Heart right ventricle (tissue), 16 donors: ENCODE measurements around the gene EBPL. TPM values are rescaled to one million over a fixed set of nuclear protein-coding genes. Genes with fewer than 3 reads are reported as not detected.

Experiments
- ATAC-seq, 8 donors: fragments of 200-7000 bp; cut with Tn5 transposase; one replicate each; pipeline ENCODE4 v1.9.1; 2020; ENCODE audit warnings: mild to moderate bottlenecking in 8 of 8, moderate library complexity in 8 of 8, moderate number of reproducible peaks in 1 of 8
- DNase-seq, 2 donors: peaks; one replicate each; pipeline ENCODE4 v3.0.0-alpha.2; 2020
- H3K27ac ChIP-seq, 10 donors: fragments of 200-600 bp; sonication (generic) in 2 of 10; one replicate each; pipeline versions ENCODE4 v1.5.0 to v1.8.0; 2020 to 2022; ENCODE audit warnings: mild to moderate bottlenecking in 3 of 10
- H3K27me3 ChIP-seq, 7 donors: fragments of 200-600 bp; one replicate each; pipeline ENCODE4 v1.8.0; 2021 to 2022; ENCODE audit warnings: mild to moderate bottlenecking in 2 of 7
- H3K36me3 ChIP-seq, 9 donors: fragments of 200-600 bp; sonication (generic) in 1 of 9; one replicate each; pipeline versions ENCODE4 v1.5.0 to v1.8.0; 2020 to 2022; ENCODE audit warnings: mild to moderate bottlenecking in 2 of 9
- H3K4me1 ChIP-seq, 9 donors: fragments of 200-600 bp; sonication (generic) in 1 of 9; one replicate each; pipeline versions ENCODE4 v1.5.0 to v1.8.0; 2020 to 2022; ENCODE audit warnings: mild to moderate bottlenecking in 4 of 9
- H3K4me3 ChIP-seq, 10 donors: fragments of 200-600 bp; sonication (generic) in 2 of 10; one replicate each; pipeline versions ENCODE4 v1.5.0 to v1.8.0; 2020 to 2022; ENCODE audit warnings: mild to moderate bottlenecking in 7 of 10, moderate library complexity in 2 of 10
- H3K9me3 ChIP-seq, 11 donors: fragments of 200-600 bp in 10 of 11; sonication (generic) in 2 of 11; one replicate each; pipeline versions ENCODE4 v1.5.0 to v1.8.0; 2013 to 2022; ENCODE audit warnings: mild to moderate bottlenecking in 2 of 11, control low read depth in 1 of 11, moderate library complexity in 1 of 11
- CTCF ChIP-seq, 9 donors: fragments of 200-600 bp; sonication (generic) in 2 of 9; IDR thresholded peaks; one replicate each; pipeline versions ENCODE4 v1.5.0 to v1.8.0; 2021 to 2022; ENCODE audit warnings: antibody characterized with exemption in 9 of 9, mild to moderate bottlenecking in 5 of 9, moderate library complexity in 1 of 9
- WGBS, 2 donors: extraction: QIAGEN DNeasy Blood & Tissue Kit; methylation state at CpG; one replicate each; pipeline ENCODE4 v1.1.7; 2013; ENCODE audit warnings: inconsistent platforms in 1 of 2; 5-methylcytosine and 5-hydroxymethylcytosine counted together
- intact Hi-C, 10 donors: fragments of 100-400 bp; cut with DNase I; formaldehyde crosslinking; loops; one replicate each; pipeline versions ENCODE4 v1.11.1 to v1.14.2; 2022
- polyA plus RNA-seq, 2 donors: library from polyadenylated mRNA; stranded (reverse); fragments of 200-250 nt; gene quantifications; one replicate each; pipeline ENCODE4 v1.2.3, GENCODE V29; 2013
- total RNA-seq, 10 donors: library from RNA; stranded (reverse); fragmentation: NEBNext Ultra II Directional in 3 of 10; extraction: Animal tissue kit (Norgen Biotek cat#: 25700) in 3 of 10; gene quantifications; one replicate each; pipeline versions ENCODE4 v1.2.1 to v1.2.4, GENCODE V29; 2021 to 2023
- donor health status: Arrhythmogenic right ventricular cardiomyopathy.
- donor health status: ischemic (EF 13 %, LVEDD 7.1; RV severe dilation, severe dysfunction).
- donor health status: healthy with polysubstance abuse.
- donor health status: DM: no; HTN: yes; CAD: no.
- donor health status: DM: no; HTN: no; CAD: no.
- donor health status: ischemic (EF 25% LVEDD 6.9; RV normal size, moderate dysfunction).
- donor health status: ischemic (EF 25% LVEDD 5.7; RV mildly dilated, moderate dysfunction).
- donor health status: healthy.
- donor health status: DM: yes; HTN: yes; CAD: no.
- donor health status: Ischemic cardiomyopathy.
- donor health status: ischemic (EF 35%, LVEDD 5.7; RV mildly dilated, moderate dysfunction).
- donor health status: nonischemic (EF 11% LVEDD 7.7; RV severe dilation, severe dysfunction).
- donor health status: DM: yes; HTN: yes; CAD: no.
- donor health status: PGD.
- donor health status: ischemic (EF 29% LVEDD 5.4; RV normal size, mild dysfunction).
- donor health status: nonischemic (EF 23%, LVEDD 6.1; RV moderate dilation, normal function).

Gene EBPL
- total and polyA plus RNA-seq, 12 donors, result 3.4 to 12.1 (median 6.1) TPM

- H3K9me3 ChIP-seq, result no peaks in the 10 kb centered on the region
- 82 to 88% methylated on average over 4 of the region's 4 CpGs for WGBS, 2 donors
- ATAC-seq (no peak), DNase-seq (no peak)
- TF ChIP-seq CTCF (IDR thresholded peaks at IDR 0.05), result no peak
- no peak overlapping the region for H3K4me3 ChIP-seq
- H3K36me3 ChIP-seq, result peaks cover 0 to 18% (median 0%) of the 10 kb centered on the region in 9 donors
- H3K4me1 ChIP-seq, result no peaks in the 10 kb centered on the region
- intact Hi-C loops, result loop anchor here in 1 of 10 donors (10.0 kb wide), 1 partner anchor 103 kb away; no protein-coding TSS in a partner anchor
- no peak overlapping the region for H3K27ac ChIP-seq
- H3K27me3 ChIP-seq, result no peaks in the 10 kb centered on the region
Observed at GRCh38 chr13:49681842-49682435, 9.3 kb downstream of the EBPL start.

- DNase-seq (no peak), ATAC-seq (no peak)
- intact Hi-C loops, result loop anchor here in 1 of 10 donors (10.0 kb wide), 1 partner anchor 166 kb away; no protein-coding TSS in a partner anchor
- WGBS, 2 donors, result 81 to 82% methylated on average over 3 of the region's 3 CpGs
- Histone ChIP-seq H3K27me3 (no peaks in the 10 kb centered on the region), H3K27ac (no peak overlapping the region), H3K4me3 (no peak overlapping the region), H3K4me1 (no peaks in the 10 kb centered on the region), H3K36me3 (peaks cover 0 to 1% (median 0%) of the 10 kb centered on the region in 9 donors), H3K9me3 (no peaks in the 10 kb centered on the region)
- peak in 2 of 9 donors; percentile 9 for TF ChIP-seq CTCF (IDR thresholded peaks at IDR 0.05)
Observed at GRCh38 chr13:49679246-49679645, 12.0 kb downstream of the EBPL start.

- intact Hi-C loops, result loop anchor here in 1 of 10 donors (10.0 kb wide), 1 partner anchor 166 kb away; no protein-coding TSS in a partner anchor
- TF ChIP-seq CTCF (IDR thresholded peaks at IDR 0.05), result no peak
- DNase-seq (no peak), ATAC-seq (peak in 1 of 8 donors; percentile 13)
- Histone ChIP-seq H3K27me3 (no peaks in the 10 kb centered on the region), H3K36me3 (no peaks in the 10 kb centered on the region), H3K4me3 (no peak overlapping the region), H3K4me1 (no peaks in the 10 kb centered on the region), H3K9me3 (no peaks in the 10 kb centered on the region), H3K27ac (no peak overlapping the region)
- 96 to 97% methylated on average over 48 of the region's 48 CpGs for WGBS, 2 donors
Observed at GRCh38 chr13:49678191-49678914, 12.9 kb downstream of the EBPL start.

- intact Hi-C loops, result loop anchor here in 1 of 10 donors (10.0 kb wide), 1 partner anchor 168 kb away; no protein-coding TSS in a partner anchor
- 97 to 98% methylated on average over 6 of the region's 6 CpGs for WGBS, 2 donors
- TF ChIP-seq CTCF (IDR thresholded peaks at IDR 0.05), result no peak
- H3K4me3 ChIP-seq, result no peak overlapping the region
- no peaks in the 10 kb centered on the region for H3K4me1 ChIP-seq
- ATAC-seq (no peak), DNase-seq (no peak)
- H3K27me3 ChIP-seq, result no peaks in the 10 kb centered on the region
- no peaks in the 10 kb centered on the region for H3K36me3 ChIP-seq
- no peak overlapping the region for H3K27ac ChIP-seq
- no peaks in the 10 kb centered on the region for H3K9me3 ChIP-seq
Observed at GRCh38 chr13:49676581-49677298, 14.5 kb downstream of the EBPL start.
